ENCODE data around the gene GJA3. TPM values are rescaled to one million over a fixed set of nuclear protein-coding genes. Genes with fewer than 3 reads are reported as not detected.

GJA3 gene
- total and polyA plus RNA-seq, 11 donors, result 5.4 to 30.5 (median 16.5) TPM

- H3K27me3 ChIP-seq, result peaks cover 0 to 53% (median 5%) of the 10 kb centered on the region in 9 donors
Measured at GRCh38 chr13:20144141-20144850, 16.6 kb downstream of the GJA3 start.

GRCh38 chr13:20142927-20143480 is 17.8 kb downstream of the GJA3 start:
- H3K27me3 ChIP-seq, result peaks cover 0 to 46% (median 5%) of the 10 kb centered on the region in 9 donors
- DNase-seq (no peak), ATAC-seq (no peak)
- H3K27ac ChIP-seq, result no peak overlapping the region
- no peak for TF ChIP-seq CTCF (IDR thresholded peaks at IDR 0.05)
- no peak for TF ChIP-seq POLR2A (IDR thresholded peaks at IDR 0.05)
- 89 to 94% (median 92%) methylated on average over 23 to 30 of the region's 30 CpGs for WGBS, 4 donors
- H3K9me3 ChIP-seq, result no peaks in the 10 kb centered on the region
- intact Hi-C loops (cut with DNase I), result no loop called here
- no peaks in the 10 kb centered on the region for H3K36me3 ChIP-seq
- no peak overlapping the region for H3K4me3 ChIP-seq
- H3K4me1 ChIP-seq, result peaks cover 5 to 55% (median 23%) of the 10 kb centered on the region in 12 donors

More at GRCh38 chr13:20144141-20144850, 16.6 kb downstream of the GJA3 start:
- intact Hi-C loops (cut with DNase I), result no loop called here
- DNase-seq, result no peak
- TF ChIP-seq CTCF (IDR thresholded peaks at IDR 0.05), result no peak
- no peak for TF ChIP-seq POLR2A (IDR thresholded peaks at IDR 0.05)
- Histone ChIP-seq H3K4me1 (peaks cover 5 to 58% (median 22%) of the 10 kb centered on the region in 12 donors), H3K27ac (no peak overlapping the region), H3K36me3 (no peaks in the 10 kb centered on the region), H3K9me3 (no peaks in the 10 kb centered on the region), H3K4me3 (no peak overlapping the region)
- WGBS, 4 donors, result 71 to 79% (median 73%) methylated on average over 12 of the region's 12 CpGs
- ATAC-seq, result no peak

- Histone ChIP-seq H3K36me3 (no peaks in the 10 kb centered on the region), H3K4me1 (peaks cover 5 to 55% (median 23%) of the 10 kb centered on the region in 12 donors), H3K27ac (peak overlapping the region in 10 of 12 donors; percentile 53 to 89 (median 78)), H3K27me3 (peaks cover 0 to 53% (median 5%) of the 10 kb centered on the region in 9 donors), H3K4me3 (peak overlapping the region in 6 of 12 donors; percentile 2 to 23 (median 9)), H3K9me3 (no peaks in the 10 kb centered on the region)
- TF ChIP-seq POLR2A (IDR thresholded peaks at IDR 0.05), result no peak
- no peak for TF ChIP-seq CTCF (IDR thresholded peaks at IDR 0.05)
- peak in 1 of 5 donors; percentile 59 for DNase-seq
- ATAC-seq, result peak in 1 of 4 donors; percentile 3
- intact Hi-C loops (cut with DNase I), result no loop called here
- WGBS, 4 donors, result 40 to 71% (median 47%) methylated on average over 43 to 84 of the region's 84 CpGs
Measured at GRCh38 chr13:20142023-20142926, 18.6 kb downstream of the GJA3 start.
